Mucosa of stomach (tissue), 1 donor: Measurements from ENCODE around the gene PLXNA1.

Experiments
- H3K27me3 ChIP-seq: one replicate; pipeline ENCODE4 v1.7.0; 2013; ENCODE audit warnings: mild to moderate bottlenecking, low read length; ENCODE audit not compliant: control insufficient read depth, insufficient read depth
- H3K36me3 ChIP-seq: one replicate; pipeline ENCODE4 v1.7.0; 2013; ENCODE audit warnings: low read length; ENCODE audit not compliant: control insufficient read depth, insufficient read depth
- H3K4me1 ChIP-seq: one replicate; pipeline ENCODE4 v1.7.0; 2013; ENCODE audit warnings: mild to moderate bottlenecking, low read length; ENCODE audit not compliant: control insufficient read depth, insufficient read depth
- H3K4me3 ChIP-seq: one replicate; pipeline ENCODE4 v1.7.0; 2013; ENCODE audit warnings: low read length
- H3K9ac ChIP-seq: one replicate; pipeline ENCODE4 v1.7.0; 2013; ENCODE audit warnings: mild to moderate bottlenecking, low read length, moderate library complexity
- H3K9me3 ChIP-seq: one replicate; pipeline ENCODE4 v1.7.0; 2013; ENCODE audit warnings: mild to moderate bottlenecking, low read length, moderate library complexity; ENCODE audit not compliant: control insufficient read depth
- donor health status: Pancreatic carcinoma.

PLXNA1 gene

DNA sequence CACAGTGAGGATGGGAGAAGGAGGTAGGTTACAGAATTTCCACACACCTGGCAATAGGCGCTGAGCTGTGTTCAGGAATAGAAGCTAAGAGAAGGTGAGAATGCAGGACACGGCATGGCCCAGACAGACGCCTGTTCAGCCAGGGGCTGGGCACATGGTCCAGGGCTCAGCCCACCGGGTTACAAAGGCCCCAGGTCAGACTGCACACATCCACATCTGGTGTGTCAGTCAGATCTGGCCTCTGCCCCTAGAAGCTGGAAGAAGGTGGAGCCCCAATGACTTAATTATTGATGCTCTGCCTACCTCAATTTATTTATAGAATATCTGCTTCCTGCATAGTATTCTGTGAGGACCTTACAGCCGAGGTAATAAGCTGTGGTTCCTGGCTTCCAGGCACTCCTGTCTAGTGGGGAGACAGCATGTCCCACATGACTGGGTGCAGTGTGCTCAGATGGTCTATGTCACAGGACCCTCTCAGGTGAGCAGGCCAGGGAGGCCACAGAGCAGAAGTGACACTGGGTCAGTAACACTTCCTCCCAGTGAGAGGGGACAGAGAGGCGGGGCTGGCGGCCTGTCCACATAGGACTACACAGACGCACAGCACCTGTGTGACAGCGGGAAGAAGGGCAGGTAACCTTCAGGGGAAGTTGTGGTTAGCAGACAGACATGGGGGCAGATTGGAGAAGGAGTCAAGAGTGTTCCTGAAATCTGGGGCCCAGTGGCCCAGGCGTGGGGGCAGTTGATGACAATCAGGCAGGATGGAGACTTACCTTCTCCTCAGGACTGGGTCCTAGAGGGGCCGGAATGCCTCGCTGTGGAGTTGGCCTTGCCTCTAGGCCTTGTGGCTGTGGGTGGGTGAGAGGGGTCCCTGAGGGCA lies 38.6 kb upstream of the PLXNA1 start:
- Histone ChIP-seq H3K9me3 (no peaks in the 10 kb centered on the region), H3K27me3 (no peaks in the 10 kb centered on the region), H3K9ac (no peak overlapping the region), H3K4me1 (no peaks in the 10 kb centered on the region), H3K4me3 (no peak overlapping the region), H3K36me3 (no peaks in the 10 kb centered on the region)

DNA sequence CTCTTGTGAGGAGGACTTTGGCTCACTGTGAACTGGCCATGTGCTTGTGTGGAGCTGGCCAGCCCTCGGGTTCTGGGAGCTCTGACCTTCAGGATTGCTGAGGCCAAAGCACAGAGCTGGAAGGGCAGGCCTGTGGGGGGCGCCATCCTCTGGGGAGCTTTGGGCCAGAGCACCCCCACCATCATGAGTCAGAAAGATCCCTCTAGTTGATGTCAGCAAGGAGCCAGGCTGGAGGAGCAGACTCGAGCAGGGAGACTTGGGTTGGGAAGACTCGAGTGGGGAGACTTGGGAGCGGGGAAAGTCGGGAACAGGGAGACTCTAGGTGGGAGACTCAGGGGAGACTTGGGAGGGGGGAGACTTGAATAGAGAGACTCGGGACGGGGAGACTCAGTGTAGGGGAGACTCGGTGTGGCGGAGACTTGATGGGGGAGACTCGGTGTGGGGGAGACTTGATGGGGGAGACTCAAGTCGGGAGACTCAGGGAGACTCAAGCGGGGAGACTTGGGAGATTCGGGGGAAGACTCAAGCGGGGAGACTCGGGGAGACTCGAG lies 37.7 kb upstream of the PLXNA1 start:
- Histone ChIP-seq H3K36me3 (no peaks in the 10 kb centered on the region), H3K9me3 (no peaks in the 10 kb centered on the region), H3K4me3 (no peak overlapping the region), H3K4me1 (no peaks in the 10 kb centered on the region), H3K27me3 (no peaks in the 10 kb centered on the region), H3K9ac (no peak overlapping the region)

DNA sequence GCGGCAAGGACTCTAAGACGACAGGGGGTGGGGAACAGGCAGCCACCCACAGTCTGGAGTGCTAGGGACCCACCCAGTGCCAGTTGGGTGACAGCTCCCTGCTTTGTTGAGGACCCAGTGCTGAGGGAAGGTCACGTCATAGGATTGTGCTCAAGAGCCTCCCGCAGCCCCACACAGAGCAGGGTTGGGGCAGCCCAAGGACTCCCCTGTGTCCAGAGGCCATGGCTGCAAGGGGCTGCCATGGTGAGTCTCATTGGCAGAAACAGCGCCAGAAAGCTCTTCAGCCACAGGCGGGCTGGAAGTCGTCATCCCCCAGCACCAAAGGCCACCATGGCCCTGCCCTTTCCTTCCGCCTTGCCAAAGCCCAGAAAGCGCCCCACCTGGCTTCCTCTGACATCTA lies 37.0 kb upstream of the PLXNA1 start:
- Histone ChIP-seq H3K36me3 (no peaks in the 10 kb centered on the region), H3K9ac (no peak overlapping the region), H3K4me1 (no peaks in the 10 kb centered on the region), H3K27me3 (no peaks in the 10 kb centered on the region), H3K9me3 (no peaks in the 10 kb centered on the region), H3K4me3 (no peak overlapping the region)

DNA sequence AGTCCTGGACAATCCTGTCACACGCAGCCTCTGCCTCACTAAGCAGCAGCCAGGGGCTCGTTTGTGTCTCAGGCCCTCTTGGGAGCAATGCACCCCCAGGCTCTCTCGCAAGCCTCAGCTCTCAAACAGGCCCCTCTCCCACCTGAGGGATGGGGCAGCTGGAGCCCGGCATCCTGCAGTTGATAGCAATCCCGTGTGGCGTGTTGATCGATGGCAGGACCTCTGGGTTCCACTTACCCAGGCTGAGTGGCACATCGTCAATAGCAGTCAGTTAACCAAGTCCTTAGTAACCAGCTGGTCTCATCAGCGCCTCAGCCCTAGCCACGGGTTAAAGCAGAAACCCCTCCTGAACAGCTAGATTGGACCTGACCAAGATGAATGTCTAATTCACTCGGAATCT lies 36.5 kb upstream of the PLXNA1 start:
- Histone ChIP-seq H3K27me3 (no peaks in the 10 kb centered on the region), H3K4me3 (no peak overlapping the region), H3K36me3 (no peaks in the 10 kb centered on the region), H3K4me1 (no peaks in the 10 kb centered on the region), H3K9ac (no peak overlapping the region), H3K9me3 (no peaks in the 10 kb centered on the region)

DNA sequence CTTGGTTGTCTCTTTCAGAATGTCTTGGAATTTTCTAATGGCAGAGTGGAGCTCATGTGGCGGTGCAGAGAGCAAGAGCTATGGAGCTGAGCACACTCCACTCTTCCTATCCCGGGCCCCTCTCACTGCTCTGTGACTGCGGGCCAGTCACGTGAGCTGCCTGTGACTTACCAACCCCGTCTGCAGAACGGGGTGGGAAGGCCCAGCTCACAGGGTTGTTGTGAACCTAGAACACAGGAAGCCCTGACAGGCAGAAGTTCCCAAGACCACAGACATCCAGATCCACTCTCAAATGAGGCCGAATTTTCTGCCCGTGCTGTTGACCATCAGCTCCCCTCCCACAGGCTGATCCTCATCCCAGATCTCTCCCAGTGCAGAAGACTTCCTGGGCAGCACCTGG lies 35.5 kb upstream of the PLXNA1 start:
- no peak overlapping the region for H3K9ac ChIP-seq
- no peaks in the 10 kb centered on the region for H3K36me3 ChIP-seq
- no peak overlapping the region for H3K4me3 ChIP-seq
- no peaks in the 10 kb centered on the region for H3K27me3 ChIP-seq
- no peaks in the 10 kb centered on the region for H3K9me3 ChIP-seq
- no peaks in the 10 kb centered on the region for H3K4me1 ChIP-seq

DNA sequence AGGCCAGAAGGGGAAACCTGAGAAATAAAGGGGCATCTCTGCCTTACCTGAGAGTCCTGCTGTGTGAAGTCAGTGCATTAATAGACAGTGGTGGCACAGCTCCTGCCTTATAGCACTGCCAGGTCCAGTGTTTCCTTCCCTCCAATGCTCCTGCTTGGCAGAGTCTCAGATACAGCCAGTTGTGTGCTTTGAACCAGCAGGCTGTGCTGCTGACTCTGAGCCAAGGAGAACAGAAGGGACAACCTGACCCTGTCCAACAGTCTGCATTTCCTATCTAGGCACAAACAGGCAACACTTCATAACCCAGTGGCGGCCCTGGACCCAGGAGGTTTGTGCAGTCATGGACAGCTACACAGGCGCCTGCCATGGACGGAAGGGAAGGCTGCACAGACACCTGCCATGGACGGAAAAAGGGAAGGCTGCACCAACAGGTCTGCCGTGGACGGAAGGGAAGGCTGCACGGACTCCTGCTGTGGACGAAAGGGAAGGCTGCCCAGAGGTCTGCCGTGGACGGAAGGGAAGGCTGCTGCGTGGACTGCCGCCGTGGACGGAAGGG lies 33.9 kb upstream of the PLXNA1 start:
- Histone ChIP-seq H3K4me3 (no peak overlapping the region), H3K36me3 (no peaks in the 10 kb centered on the region), H3K27me3 (no peaks in the 10 kb centered on the region), H3K9ac (no peak overlapping the region), H3K4me1 (no peaks in the 10 kb centered on the region), H3K9me3 (no peaks in the 10 kb centered on the region)

DNA sequence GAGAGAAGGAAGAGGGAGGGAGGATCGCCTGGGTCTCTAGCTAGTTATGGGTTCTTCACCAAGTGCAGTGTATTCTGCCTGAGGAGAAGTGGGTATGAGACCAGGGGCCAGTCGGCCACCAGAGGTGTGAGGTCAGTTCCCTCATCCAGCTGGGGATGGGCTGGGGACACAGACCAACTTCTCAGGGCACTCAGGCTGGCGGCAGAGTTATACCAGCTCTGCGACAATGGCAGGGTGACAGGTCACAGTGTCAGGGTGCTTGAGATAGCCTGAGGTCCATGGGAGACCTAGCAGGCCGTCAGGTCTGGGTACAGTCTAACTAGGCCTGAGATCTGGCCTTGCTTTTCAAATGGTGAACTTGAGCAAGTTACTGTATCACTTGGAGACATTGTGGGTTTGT lies 31.4 kb upstream of the PLXNA1 start:
- Histone ChIP-seq H3K9ac (no peak overlapping the region), H3K4me1 (no peaks in the 10 kb centered on the region), H3K9me3 (no peaks in the 10 kb centered on the region), H3K4me3 (no peak overlapping the region), H3K36me3 (no peaks in the 10 kb centered on the region), H3K27me3 (no peaks in the 10 kb centered on the region)

DNA sequence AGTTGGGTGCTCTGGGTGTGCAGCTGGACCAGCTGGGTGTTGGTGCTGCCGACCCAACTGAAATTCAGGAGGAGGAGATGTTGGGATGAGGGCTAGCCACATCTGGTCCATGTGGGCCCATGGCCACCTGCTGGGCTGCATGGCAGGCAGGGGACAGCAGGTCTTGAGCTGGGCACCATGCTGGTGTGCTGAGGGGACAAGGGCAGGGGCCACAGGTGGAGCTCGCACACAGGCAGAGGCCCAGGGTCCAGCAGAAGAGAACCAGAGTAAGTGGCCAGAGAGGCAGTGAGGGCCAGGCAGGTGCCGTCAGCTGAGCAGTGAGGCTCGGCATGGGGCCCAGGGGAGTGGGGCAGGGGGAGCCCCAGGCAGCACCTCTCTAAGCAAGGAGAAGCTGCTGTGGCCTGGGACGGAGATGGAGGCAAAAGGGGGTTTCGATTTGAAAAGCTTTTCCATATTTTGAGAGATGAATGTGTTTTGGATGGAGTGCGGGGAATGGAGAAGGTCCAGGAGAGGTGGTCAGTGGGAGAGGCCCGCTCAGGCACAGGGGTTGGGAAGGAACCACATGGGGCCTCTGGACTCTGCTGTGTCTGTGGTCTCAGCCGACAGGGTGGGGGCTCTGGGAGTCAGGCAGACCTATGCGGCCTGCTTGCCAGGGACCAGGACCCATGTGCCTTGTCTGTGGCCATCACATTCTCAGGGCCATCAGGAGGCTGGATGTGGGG lies 30.5 kb upstream of the PLXNA1 start:
- Histone ChIP-seq H3K4me1 (no peaks in the 10 kb centered on the region), H3K9ac (no peak overlapping the region), H3K4me3 (no peak overlapping the region), H3K9me3 (no peaks in the 10 kb centered on the region), H3K36me3 (no peaks in the 10 kb centered on the region), H3K27me3 (no peaks in the 10 kb centered on the region)

DNA sequence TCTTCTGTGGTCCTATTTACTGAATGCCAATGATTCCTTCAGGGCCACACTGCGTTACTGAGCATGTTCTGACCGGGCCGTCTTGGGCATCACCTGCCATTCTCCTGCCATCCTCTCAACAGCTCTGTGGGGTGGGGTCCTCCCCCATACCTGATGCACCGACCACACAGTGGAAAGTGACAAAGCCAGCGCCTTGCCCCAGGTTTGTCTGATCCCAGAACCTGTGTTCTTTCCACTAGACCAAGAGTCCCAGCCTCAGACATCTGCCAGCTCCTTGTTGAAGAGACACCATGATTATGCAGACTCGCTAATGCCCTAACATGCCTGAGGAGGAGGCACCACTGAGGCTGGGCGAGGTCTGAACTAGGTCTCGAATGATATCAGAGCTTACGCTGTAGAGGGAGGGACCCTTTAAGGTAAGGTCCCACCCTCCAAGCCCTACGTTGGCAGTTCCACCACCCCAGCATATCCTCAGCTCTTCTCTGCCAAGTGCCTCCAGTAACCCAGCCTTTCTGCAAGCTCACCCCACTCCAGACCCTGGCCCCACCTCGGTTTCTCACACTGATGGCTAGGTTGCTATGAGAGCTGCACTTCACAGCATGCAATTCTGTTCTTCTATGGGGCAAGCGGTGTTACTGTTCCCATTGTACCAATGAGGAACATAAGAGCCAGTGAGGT lies 29.8 kb upstream of the PLXNA1 start:
- Histone ChIP-seq H3K4me3 (no peak overlapping the region), H3K4me1 (no peaks in the 10 kb centered on the region), H3K9ac (no peak overlapping the region), H3K9me3 (no peaks in the 10 kb centered on the region), H3K36me3 (no peaks in the 10 kb centered on the region), H3K27me3 (no peaks in the 10 kb centered on the region)

DNA sequence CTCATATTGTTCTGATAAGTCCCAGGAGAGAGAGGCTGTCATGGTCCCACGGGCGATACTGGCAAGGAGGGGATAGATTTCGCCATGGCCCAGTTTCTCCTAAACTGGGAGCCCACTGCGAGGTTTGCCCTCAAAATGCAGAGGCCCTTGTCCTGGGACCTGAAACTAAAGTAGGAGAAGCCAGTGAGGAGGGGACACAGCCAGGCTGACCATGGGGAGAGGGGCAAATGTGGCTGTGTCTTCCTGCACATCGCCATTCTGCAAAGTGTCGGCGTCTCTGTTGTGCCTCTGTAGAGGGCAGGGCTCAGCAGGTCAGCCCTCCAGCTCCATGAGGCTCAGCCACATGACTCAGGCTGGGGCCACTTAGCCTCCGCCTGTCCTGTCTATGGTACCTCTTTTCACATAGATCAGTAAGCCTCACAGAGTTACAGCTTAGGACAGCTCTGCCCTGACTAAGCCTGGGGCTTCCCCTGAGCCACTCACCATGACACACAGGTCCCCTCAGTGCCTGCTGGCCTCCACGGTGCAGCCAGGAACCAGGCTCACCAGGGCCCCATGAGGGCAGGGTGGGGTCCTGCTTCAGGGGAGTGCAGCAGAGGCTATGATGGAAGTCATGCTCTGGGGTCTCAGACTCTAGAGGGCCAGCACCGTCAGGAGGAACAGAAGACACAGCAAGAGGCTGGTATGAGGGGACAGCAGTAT lies 28.6 kb upstream of the PLXNA1 start:
- Histone ChIP-seq H3K4me1 (no peaks in the 10 kb centered on the region), H3K27me3 (no peaks in the 10 kb centered on the region), H3K9ac (no peak overlapping the region), H3K36me3 (no peaks in the 10 kb centered on the region), H3K9me3 (no peaks in the 10 kb centered on the region), H3K4me3 (no peak overlapping the region)

DNA sequence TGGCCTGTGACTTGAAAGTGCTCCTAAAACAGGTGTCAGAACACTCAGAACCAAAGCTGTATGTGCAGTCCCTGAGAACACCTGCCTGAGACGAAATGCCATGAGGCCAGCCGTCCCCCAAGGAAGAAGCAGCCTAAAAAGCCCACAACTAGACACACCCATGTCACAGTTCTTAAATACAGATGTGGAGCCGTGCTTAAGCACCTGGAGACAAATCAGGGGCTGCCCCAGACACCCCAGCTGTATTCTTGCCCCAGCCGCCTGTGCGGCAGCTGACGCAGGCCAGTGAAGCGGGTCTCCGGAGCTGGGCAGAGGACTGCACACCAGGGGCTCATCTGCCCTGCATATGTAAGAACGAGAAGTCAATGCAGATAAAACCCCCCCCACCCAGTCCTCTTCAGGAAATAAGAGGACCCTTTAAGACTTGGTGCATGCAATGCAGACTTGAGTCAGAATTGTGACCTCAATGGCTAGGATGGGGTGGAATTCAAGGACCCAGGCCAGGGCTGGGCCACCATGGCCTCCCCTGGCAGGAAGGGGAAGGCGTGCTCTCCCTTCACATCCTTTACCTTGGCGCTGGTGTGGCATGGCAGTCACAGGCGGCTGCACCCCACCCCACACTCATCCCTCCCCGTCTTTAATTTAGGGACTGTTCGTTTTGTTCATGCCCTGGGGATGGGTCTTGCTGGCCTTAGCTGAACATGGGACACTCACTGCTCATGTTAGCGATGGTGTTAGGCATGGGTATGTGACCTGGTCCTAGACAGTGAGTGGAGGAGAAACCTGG lies 27.7 kb upstream of the PLXNA1 start:
- Histone ChIP-seq H3K9ac (no peak overlapping the region), H3K36me3 (no peaks in the 10 kb centered on the region), H3K27me3 (no peaks in the 10 kb centered on the region), H3K4me3 (no peak overlapping the region), H3K9me3 (no peaks in the 10 kb centered on the region), H3K4me1 (no peaks in the 10 kb centered on the region)
